ENCODE data around the gene PRR23E. TPM values are rescaled to one million over a fixed set of nuclear protein-coding genes. Genes with fewer than 3 reads are reported as not detected.

The PRR23E gene
- total RNA-seq, 6 experiments from 2014 or later = not detected

DNA sequence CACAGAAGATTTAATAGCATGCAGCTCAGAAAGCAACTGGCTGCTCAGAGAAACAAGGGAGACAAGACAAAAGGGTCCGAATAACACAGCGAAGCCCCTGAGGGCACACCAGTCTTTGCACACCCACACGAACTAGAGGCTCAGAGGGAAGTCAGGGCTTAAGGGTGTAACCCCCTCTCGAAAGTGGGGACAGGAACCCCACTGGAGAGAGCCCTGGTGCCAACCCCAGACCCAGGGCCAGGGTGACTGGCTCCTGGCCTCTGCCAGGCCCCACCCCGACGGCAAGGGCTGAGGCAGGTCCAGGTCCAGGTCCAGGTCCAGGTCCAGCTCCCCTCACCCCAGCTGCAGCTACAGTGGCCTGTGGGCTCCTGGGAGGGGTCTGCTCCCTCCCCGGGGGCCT, 10.5 kb upstream of the PRR23E start:
- no peaks in the 10 kb centered on the region; the same call in none of the 2 replicates for H3K9me3 Mint-ChIP-seq
- H3K36me3 Mint-ChIP-seq (ENCODE audit: low read depth) = no peaks in the 10 kb centered on the region; the same call in 1 of the 2 replicates
- DNase-seq = no peak
- H3K27me3 Mint-ChIP-seq (ENCODE audit: insufficient read depth) = peaks cover 29% of the 10 kb centered on the region
- TF ChIP-seq, protein P1, sequence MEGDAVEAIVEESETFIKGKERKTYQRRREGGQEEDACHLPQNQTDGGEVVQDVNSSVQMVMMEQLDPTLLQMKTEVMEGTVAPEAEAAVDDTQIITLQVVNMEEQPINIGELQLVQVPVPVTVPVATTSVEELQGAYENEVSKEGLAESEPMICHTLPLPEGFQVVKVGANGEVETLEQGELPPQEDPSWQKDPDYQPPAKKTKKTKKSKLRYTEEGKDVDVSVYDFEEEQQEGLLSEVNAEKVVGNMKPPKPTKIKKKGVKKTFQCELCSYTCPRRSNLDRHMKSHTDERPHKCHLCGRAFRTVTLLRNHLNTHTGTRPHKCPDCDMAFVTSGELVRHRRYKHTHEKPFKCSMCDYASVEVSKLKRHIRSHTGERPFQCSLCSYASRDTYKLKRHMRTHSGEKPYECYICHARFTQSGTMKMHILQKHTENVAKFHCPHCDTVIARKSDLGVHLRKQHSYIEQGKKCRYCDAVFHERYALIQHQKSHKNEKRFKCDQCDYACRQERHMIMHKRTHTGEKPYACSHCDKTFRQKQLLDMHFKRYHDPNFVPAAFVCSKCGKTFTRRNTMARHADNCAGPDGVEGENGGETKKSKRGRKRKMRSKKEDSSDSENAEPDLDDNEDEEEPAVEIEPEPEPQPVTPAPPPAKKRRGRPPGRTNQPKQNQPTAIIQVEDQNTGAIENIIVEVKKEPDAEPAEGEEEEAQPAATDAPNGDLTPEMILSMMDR (IDR thresholded peaks at IDR 0.05) = no peak
- no peaks in the 10 kb centered on the region for H3K4me1 Mint-ChIP-seq (ENCODE audit: low read depth)
- no peak overlapping the region for H3K4me3 Mint-ChIP-seq
- no peak overlapping the region for H3K27ac Mint-ChIP-seq

DNA sequence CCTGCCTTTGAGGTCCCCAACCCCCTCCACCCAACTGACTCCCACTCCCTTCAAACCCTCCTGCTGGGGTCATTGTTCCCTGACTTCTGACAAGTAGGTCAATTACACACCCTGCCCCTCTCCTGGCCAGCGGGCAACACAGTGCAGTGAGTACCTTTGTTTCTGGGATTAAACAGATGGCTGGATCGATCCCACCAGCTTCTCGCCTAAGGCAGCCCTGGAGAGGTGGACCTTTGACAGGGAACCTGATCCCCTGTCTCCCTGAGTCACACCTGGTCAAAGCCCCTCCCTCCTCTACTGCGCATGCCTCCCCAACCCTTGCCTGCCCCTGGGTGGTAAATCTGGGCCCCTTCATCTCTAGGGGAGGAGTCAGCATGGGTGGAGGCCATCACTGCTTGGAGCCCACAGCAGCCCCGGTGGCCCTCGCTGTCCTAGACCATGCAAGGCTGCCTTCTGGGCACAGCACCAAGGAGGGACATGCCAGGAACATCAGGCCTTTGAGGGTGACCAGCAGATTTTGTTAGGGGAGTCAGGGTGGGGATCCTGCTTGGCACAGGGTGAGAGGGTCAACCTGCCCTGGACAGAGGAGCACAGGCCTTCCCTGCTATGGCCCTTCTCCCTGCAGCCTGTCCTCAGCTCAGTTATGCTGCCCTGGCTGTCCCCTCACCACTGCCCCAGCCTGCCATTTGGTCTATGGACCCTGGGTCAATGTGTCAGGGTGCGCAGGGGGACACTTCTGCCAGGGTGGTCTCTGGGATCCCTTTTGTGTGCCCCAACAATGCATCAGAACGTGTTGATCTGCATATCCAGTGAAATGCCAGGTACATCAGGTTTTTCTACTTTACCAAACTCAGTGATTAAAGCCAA, 9.8 kb upstream of the PRR23E start:
- Mint-ChIP-seq H3K36me3 (ENCODE audit: low read depth) (no peaks in the 10 kb centered on the region; the same call in 1 of the 2 replicates), H3K27me3 (ENCODE audit: insufficient read depth) (peaks cover 32% of the 10 kb centered on the region), H3K4me3 (no peak overlapping the region), H3K27ac (no peak overlapping the region), H3K4me1 (ENCODE audit: low read depth) (no peaks in the 10 kb centered on the region), H3K9me3 (no peaks in the 10 kb centered on the region; the same call in 1 of the 2 replicates)
- DNase-seq = no peak
- TF ChIP-seq, protein P1 (IDR thresholded peaks at IDR 0.05) = no peak

DNA sequence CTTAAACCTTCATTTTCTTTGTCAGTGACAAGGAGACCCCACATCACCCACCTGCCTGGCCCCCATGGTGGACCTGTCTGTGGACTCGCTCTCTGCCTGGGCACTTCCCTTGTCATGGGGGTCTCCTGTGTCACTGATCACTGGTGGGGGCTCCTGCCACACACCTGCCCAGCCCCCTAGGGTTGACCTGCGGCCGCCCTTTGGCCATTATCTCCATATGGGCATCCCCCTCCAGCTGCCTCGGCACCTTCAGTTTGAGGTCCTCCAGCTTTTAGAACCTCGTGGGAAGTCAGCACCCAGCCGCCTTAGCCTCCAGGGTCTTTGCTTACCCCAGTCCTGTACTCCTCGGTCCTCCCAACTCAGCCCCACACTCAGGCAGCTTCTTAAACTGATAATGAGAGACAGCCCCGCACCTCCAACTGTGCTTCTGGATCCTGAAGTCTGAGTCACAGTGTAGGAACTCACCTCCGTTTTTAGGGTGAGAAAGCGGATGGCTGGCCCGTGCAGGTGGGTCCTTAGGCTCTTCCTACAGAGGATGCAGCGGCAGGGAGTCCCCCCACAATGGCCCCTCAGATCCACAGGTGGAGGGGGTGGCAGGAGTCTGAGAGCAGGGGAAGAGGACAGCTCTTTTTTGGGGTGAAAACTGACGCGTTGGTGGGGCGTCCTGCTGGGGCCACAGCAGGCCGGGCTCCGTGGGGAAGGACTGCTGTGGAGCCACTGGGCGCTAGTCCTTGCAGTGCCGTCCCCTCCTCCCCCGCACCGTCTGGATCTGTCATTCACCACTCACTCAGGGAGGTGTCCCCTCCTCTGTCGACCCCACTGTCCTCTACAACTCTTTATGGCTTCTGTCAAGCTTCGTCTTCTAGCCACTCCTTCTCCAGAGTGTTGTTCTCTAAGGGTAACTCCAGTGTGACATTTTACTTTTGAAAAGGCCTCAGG, 8.7 kb upstream of the PRR23E start:
- TF ChIP-seq, protein P1 (IDR thresholded peaks at IDR 0.05) = no peak
- Mint-ChIP-seq H3K4me1 (ENCODE audit: low read depth) (no peaks in the 10 kb centered on the region), H3K4me3 (no peak overlapping the region), H3K9me3 (no peaks in the 10 kb centered on the region; the same call in 1 of the 2 replicates), H3K36me3 (ENCODE audit: low read depth) (no peaks in the 10 kb centered on the region; the same call in 1 of the 2 replicates), H3K27ac (no peak overlapping the region), H3K27me3 (ENCODE audit: insufficient read depth) (peaks cover 28% of the 10 kb centered on the region)
- no peak for DNase-seq

DNA sequence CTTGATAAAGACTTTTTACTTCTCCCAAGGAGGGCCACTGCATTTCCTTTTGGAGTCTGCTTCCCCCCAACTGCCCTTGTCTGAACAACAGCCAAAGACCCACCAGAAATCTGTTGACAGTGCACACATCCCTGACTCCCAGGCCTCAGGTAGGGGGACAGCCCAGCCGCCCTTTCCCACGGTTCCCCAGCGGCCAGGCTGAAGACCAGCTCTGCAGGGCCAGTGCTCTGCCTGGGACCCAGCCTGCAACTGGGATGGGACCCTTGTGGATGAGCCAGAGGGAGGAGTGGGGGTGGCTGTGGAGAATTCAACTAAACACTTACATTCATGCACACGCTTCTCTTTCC, 8.1 kb upstream of the PRR23E start:
- no peaks in the 10 kb centered on the region; the same call in 1 of the 2 replicates for H3K9me3 Mint-ChIP-seq
- H3K4me1 Mint-ChIP-seq (ENCODE audit: low read depth) = no peaks in the 10 kb centered on the region
- peaks cover 25% of the 10 kb centered on the region; the same call in 1 of the 2 replicates for H3K27me3 Mint-ChIP-seq (ENCODE audit: insufficient read depth)
- no peak overlapping the region for H3K27ac Mint-ChIP-seq
- H3K4me3 Mint-ChIP-seq = no peak overlapping the region
- TF ChIP-seq, protein P1 (IDR thresholded peaks at IDR 0.05) = no peak
- DNase-seq = no peak
- no peaks in the 10 kb centered on the region for H3K36me3 Mint-ChIP-seq (ENCODE audit: low read depth)

DNA sequence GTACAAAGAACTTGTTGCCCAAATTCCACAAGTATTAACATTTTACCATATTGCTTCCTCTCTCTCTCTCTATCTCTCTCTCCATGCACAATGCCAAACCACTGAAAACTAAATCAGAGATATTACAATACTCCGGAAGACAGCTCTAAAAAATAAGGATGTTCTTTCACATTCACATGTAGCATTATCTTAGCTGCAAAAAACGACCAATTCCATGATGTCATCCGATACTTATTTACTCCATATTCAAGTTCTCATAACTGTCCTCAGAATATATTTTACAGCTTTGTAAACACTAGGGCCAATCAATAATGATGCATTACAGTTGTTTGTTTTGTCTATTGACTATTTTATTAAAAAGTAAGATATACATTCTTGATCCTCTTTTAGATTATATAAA, 7.7 kb upstream of the PRR23E start:
- TF ChIP-seq, protein P1 (IDR thresholded peaks at IDR 0.05) = no peak
- Mint-ChIP-seq H3K4me1 (ENCODE audit: low read depth) (no peaks in the 10 kb centered on the region), H3K36me3 (ENCODE audit: low read depth) (no peaks in the 10 kb centered on the region), H3K9me3 (no peaks in the 10 kb centered on the region; the same call in 1 of the 2 replicates), H3K27ac (no peak overlapping the region), H3K27me3 (ENCODE audit: insufficient read depth) (peaks cover 25% of the 10 kb centered on the region; the same call in 1 of the 2 replicates), H3K4me3 (no peak overlapping the region)
- no peak for DNase-seq

Measured in HFFc6 (cell line).